MM.1S (cell line): ENCODE results near the gene TMEM147.

Source experiments
- DNase-seq: peaks from one replicate; pipeline ENCODE4 v3.0.0-alpha.2; 2015
- H2AFZ ChIP-seq: fragments of 300-600 bp; sonication (generic); 2 replicates; pipeline ENCODE4 v1.6.0; 2016; ENCODE audit warnings: antibody characterized with exemption, low read length
- H3F3A ChIP-seq: fragments of 300-600 bp; sonication (generic); 2 replicates; pipeline ENCODE4 v1.6.1; 2016; ENCODE audit warnings: mild to moderate bottlenecking, antibody characterized with exemption, low read length, moderate library complexity, mixed read lengths; ENCODE audit not compliant: insufficient read depth
- H3K27ac ChIP-seq: fragments of 300-600 bp; sonication (generic); 2 replicates; pipeline ENCODE4 v1.5.1; 2016; ENCODE audit warnings: mild to moderate bottlenecking, low read length
- H3K27me3 ChIP-seq: fragments of 300-600 bp; sonication (generic); replicated peaks from 2 replicates; pipeline ENCODE4 v1.6.0; 2016; ENCODE audit warnings: low read length; ENCODE audit not compliant: insufficient read depth
- H3K36me3 ChIP-seq: fragments of 300-600 bp; sonication (generic); replicated peaks from 2 replicates; pipeline ENCODE4 v1.6.1; 2016; ENCODE audit warnings: mild to moderate bottlenecking, low read length, mixed read lengths; ENCODE audit not compliant: insufficient read depth
- H3K4me1 ChIP-seq: fragments of 300-600 bp; sonication (generic); 2 replicates; pipeline ENCODE4 v1.6.1; 2016; ENCODE audit warnings: low read length, mixed read lengths
- H3K4me2 ChIP-seq: fragments of 300-600 bp; sonication (generic); 2 replicates; pipeline ENCODE4 v1.6.0; 2016; ENCODE audit warnings: low read depth, low read length
- H3K4me3 ChIP-seq: fragments of 300-600 bp; sonication (generic); 2 replicates; pipeline ENCODE4 v1.5.1; 2016; ENCODE audit warnings: low read length, mixed read lengths
- H3K79me2 ChIP-seq: fragments of 300-600 bp; sonication (generic); 2 replicates; pipeline ENCODE4 v1.6.1; 2016; ENCODE audit warnings: mixed run types, low read length, mixed read lengths
- H3K9ac ChIP-seq: fragments of 300-600 bp; sonication (generic); 2 replicates; pipeline ENCODE4 v1.6.1; 2016; ENCODE audit warnings: low read length, mixed read lengths
- H3K9me2 ChIP-seq: fragments of 300-600 bp; sonication (generic); replicated peaks from 2 replicates; pipeline ENCODE4 v1.6.1; 2016; ENCODE audit warnings: mild to moderate bottlenecking, low read length, mixed read lengths; ENCODE audit not compliant: insufficient read depth
- H3K9me3 ChIP-seq: fragments of 300-600 bp; sonication (generic); replicated peaks from 2 replicates; pipeline ENCODE4 v1.6.1; 2016; ENCODE audit warnings: mild to moderate bottlenecking, low read length, mixed read lengths; ENCODE audit not compliant: insufficient read depth
- H4K20me1 ChIP-seq: fragments of 300-600 bp; sonication (generic); 2 replicates; pipeline ENCODE4 v1.6.1; 2016; ENCODE audit warnings: mild to moderate bottlenecking, low read length, moderate library complexity, mixed read lengths; ENCODE audit not compliant: insufficient read depth
- CTCF ChIP-seq: fragments of 300-600 bp; sonication (generic); IDR thresholded peaks from 2 replicates; pipeline ENCODE4 v1.5.1; 2016; ENCODE audit warnings: antibody characterized with exemption, low read length, mixed read lengths
- EZH2 ChIP-seq: fragments of 300-600 bp; sonication (generic); optimal IDR thresholded peaks from 2 replicates; pipeline ENCODE3; 2017; ENCODE audit warnings: low read depth, mild to moderate bottlenecking, antibody characterized with exemption, low read length, mixed read lengths
- EZH2phosphoT487 ChIP-seq: fragments of 300-600 bp; sonication (generic); IDR thresholded peaks from 2 replicates; pipeline ENCODE4 v1.6.1; 2018; ENCODE audit warnings: antibody characterized with exemption, low read length

TMEM147 gene

GRCh38 chr19:35549879-35550523, 4.6 kb downstream of the TMEM147 start:
- Histone ChIP-seq H3K4me3 (no peak overlapping the region), H2AFZ (no peak overlapping the region), H3F3A (no peaks in the 10 kb centered on the region), H3K79me2 (peaks cover 17% of the 10 kb centered on the region), H3K9ac (no peak overlapping the region), H3K27me3 (peaks cover 24% of the 10 kb centered on the region), H3K9me2 (no peaks in the 10 kb centered on the region), H3K27ac (no peak overlapping the region), H3K4me1 (peaks cover 6% of the 10 kb centered on the region; the same call in 1 of the 2 replicates), H3K36me3 (no peaks in the 10 kb centered on the region), H3K4me2 (no peak overlapping the region), H4K20me1 (no peaks in the 10 kb centered on the region), H3K9me3 (no peaks in the 10 kb centered on the region)
- TF ChIP-seq EZH2 (no peak), EZH2phosphoT487 (no peak), CTCF (no peak)
- no peak for DNase-seq

- DNase-seq = no peak
- Histone ChIP-seq H3K36me3 (no peaks in the 10 kb centered on the region), H4K20me1 (no peaks in the 10 kb centered on the region), H3F3A (no peaks in the 10 kb centered on the region), H2AFZ (no peak overlapping the region), H3K79me2 (peaks cover 8% of the 10 kb centered on the region), H3K9ac (no peak overlapping the region), H3K4me2 (no peak overlapping the region), H3K9me3 (no peaks in the 10 kb centered on the region), H3K27me3 (peaks cover 36% of the 10 kb centered on the region), H3K4me1 (peaks cover 6% of the 10 kb centered on the region; the same call in 1 of the 2 replicates), H3K4me3 (no peak overlapping the region), H3K9me2 (no peaks in the 10 kb centered on the region), H3K27ac (no peak overlapping the region)
- TF ChIP-seq EZH2 (no peak), EZH2phosphoT487 (no peak), CTCF (no peak)
Measured at GRCh38 chr19:35551091-35551810, 5.8 kb downstream of the TMEM147 start.

GRCh38 chr19:35552534-35553384, 7.3 kb downstream of the TMEM147 start:
- no peaks in the 10 kb centered on the region for H3K36me3 ChIP-seq
- no peaks in the 10 kb centered on the region for H3K9me2 ChIP-seq
- no peak overlapping the region for H3K9ac ChIP-seq
- peaks cover 49% of the 10 kb centered on the region for H3K27me3 ChIP-seq
- no peak overlapping the region for H3K4me2 ChIP-seq
- TF ChIP-seq CTCF = no peak
- TF ChIP-seq EZH2phosphoT487 = no peak
- H3K4me3 ChIP-seq = no peak overlapping the region
- no peaks in the 10 kb centered on the region for H3F3A ChIP-seq
- no peak overlapping the region for H3K27ac ChIP-seq
- DNase-seq = no peak
- H3K9me3 ChIP-seq = no peaks in the 10 kb centered on the region
- no peak overlapping the region for H2AFZ ChIP-seq
- no peaks in the 10 kb centered on the region for H3K4me1 ChIP-seq
- H4K20me1 ChIP-seq = no peaks in the 10 kb centered on the region
- H3K79me2 ChIP-seq = no peaks in the 10 kb centered on the region
